LNCAP (cell line): ENCODE results near the gene CD276.

Source experiments
- CTCF ChIP-seq: fragments of 450-650 bp; IDR thresholded peaks from 2 replicates; pipeline ENCODE4 v1.5.1; 2017; ENCODE audit warnings: mild to moderate bottlenecking

The CD276 gene

GRCh38 chr15:73710321-73710720 lies 26.1 kb downstream of the CD276 start:
- no peak for TF ChIP-seq CTCF

GRCh38 chr15:73711526-73711925 lies 27.3 kb downstream of the CD276 start:
- no peak for TF ChIP-seq CTCF

GRCh38 chr15:73712107-73712506 lies 27.9 kb downstream of the CD276 start:
- TF ChIP-seq CTCF: no peak

GRCh38 chr15:73714695-73715301 lies 30.6 kb downstream of the CD276 start:
- no peak for TF ChIP-seq CTCF

- no peak for TF ChIP-seq CTCF
Observed at GRCh38 chr15:73715417-73715816, 31.2 kb downstream of the CD276 start.

- no peak for TF ChIP-seq CTCF
Observed at GRCh38 chr15:73716417-73716816, 32.2 kb downstream of the CD276 start.

GRCh38 chr15:73717206-73717605 lies 33.0 kb downstream of the CD276 start:
- no peak for TF ChIP-seq CTCF

GRCh38 chr15:73717802-73718201 lies 33.6 kb downstream of the CD276 start:
- peak; percentile 26; the same call in 1 of the 2 replicates for TF ChIP-seq CTCF
